GM20000 (cell line): Measurements from ENCODE around the gene GAL3ST2.

Experiments
- DNase-seq: peaks from one replicate; pipeline ENCODE4 v3.0.0; 2012; ENCODE audit warnings: low spot score
- CTCF ChIP-seq: IDR thresholded peaks from 2 replicates; pipeline ENCODE4 v1.5.1; 2012; ENCODE audit warnings: mild to moderate bottlenecking, control low read depth; ENCODE audit errors: extremely low read depth, missing control alignments

GAL3ST2 gene

GRCh38 chr2:241849616-241850543 is 73.3 kb downstream of the GAL3ST2 start:
- TF ChIP-seq CTCF = no peak

GRCh38 chr2:241850544-241851324 is 74.1 kb downstream of the GAL3ST2 start:
- no peak for DNase-seq
- TF ChIP-seq CTCF = no peak

More at GRCh38 chr2:241849616-241850543, 73.3 kb downstream of the GAL3ST2 start:
- DNase-seq = peak; percentile 23

- TF ChIP-seq CTCF = no peak
Measured at GRCh38 chr2:241851325-241852115, 74.9 kb downstream of the GAL3ST2 start.

GRCh38 chr2:241852116-241852980 is 75.7 kb downstream of the GAL3ST2 start:
- no peak for TF ChIP-seq CTCF
- DNase-seq = peak; percentile 23

More at GRCh38 chr2:241851325-241852115, 74.9 kb downstream of the GAL3ST2 start:
- DNase-seq = peak; percentile 30

- TF ChIP-seq CTCF = no peak
- DNase-seq = peak; percentile 29
Measured at GRCh38 chr2:241852981-241853631, 76.5 kb downstream of the GAL3ST2 start.
